MM.1S (cell line): Measurements from ENCODE around the gene EBI3.

Experiments
- CTCF ChIP-seq: fragments of 300-600 bp; sonication (generic); IDR thresholded peaks from 2 replicates; pipeline ENCODE4 v1.5.1; 2016; ENCODE audit warnings: antibody characterized with exemption, low read length, mixed read lengths
- EZH2 ChIP-seq: fragments of 300-600 bp; sonication (generic); optimal IDR thresholded peaks from 2 replicates; pipeline ENCODE3; 2017; ENCODE audit warnings: low read depth, mild to moderate bottlenecking, antibody characterized with exemption, low read length, mixed read lengths

GRCh38 chr19:4234142-4234861, 5.0 kb downstream of the EBI3 start:
- no peak for TF ChIP-seq CTCF
- TF ChIP-seq EZH2, result no peak
